GM12878 (cell line): Measurements from ENCODE around the gene CPLX1. TPM values are rescaled to one million over a fixed set of nuclear protein-coding genes. Genes with fewer than 3 reads are reported as not detected.

ENCODE experiments used
- ATAC-seq: fragments of 200-7000 bp; cut with Tn5 transposase; 3 replicates; pipeline ENCODE4 v1.9.1; 2020; ENCODE audit warnings: mild to moderate bottlenecking, moderate library complexity
- BruUV-seq: library from RNA; stranded (reverse); fragments of 400-500 nt; replicated peaks from 2 replicates; lab custom pipeline; 2021; lab: Mats Ljungman, UMichigan
- CTCF ChIA-PET: fragments of 300-600 bp; sonication (Branson Sonifier 250); formaldehyde crosslinking; extraction: SDS; loops from one replicate; lab custom pipeline; 2021; ENCODE audit warnings: inconsistent platforms; lab: Yijun Ruan, JAX
- POLR2A ChIA-PET: fragments of 350-600 bp; formaldehyde crosslinking; extraction: SDS; loops from one replicate; lab custom pipeline; 2021; ENCODE audit warnings: inconsistent platforms; lab: Charles Lee
- RAD21 ChIA-PET: fragments of 300-600 bp; sonication (Branson Sonifier 250); formaldehyde crosslinking; loops from one replicate; lab custom pipeline; 2023; ENCODE audit warnings: antibody characterized with exemption; ENCODE audit not compliant: unreplicated experiment; lab: Charles Lee
- SMC1A ChIA-PET: fragments of 300-600 bp; sonication (Branson Sonifier 250); formaldehyde crosslinking; loops from one replicate; lab custom pipeline; 2023; ENCODE audit not compliant: unreplicated experiment, uncharacterized antibody; lab: Charles Lee
- DNase-seq: peaks from one replicate; pipeline ENCODE4 v3.0.0-alpha.2; 2011; ENCODE audit warnings: low read depth, low spot score
- FAIRE-seq: peaks from 3 replicates; lab custom pipeline; 2011; peaks lifted over from hg19 to GRCh38; lab: Jason Lieb, UNC
- H2AFZ ChIP-seq: 2 replicates; pipeline ENCODE4 v1.6.0; 2011; ENCODE audit warnings: low read depth, low read length, control low read depth; ENCODE audit not compliant: control insufficient read depth
- H3K27ac ChIP-seq: 2 replicates; pipeline ENCODE4 v1.5.1; 2011; ENCODE audit warnings: control low read depth; ENCODE audit not compliant: control insufficient read depth, insufficient read depth
- H3K27me3 ChIP-seq, 2 experiments: replicated peaks in 1 of 2; 2 replicates each; pipeline versions ENCODE4 v1.6.0 to v1.6.1; 2011; ENCODE audit warnings: low read length in 1 of 2; ENCODE audit not compliant: control insufficient read depth in 2 of 2, insufficient read depth in 2 of 2
- H3K36me3 ChIP-seq, 2 experiments: 2 replicates each; pipeline ENCODE4 v1.5.1; 2011; ENCODE audit warnings: low read length in 1 of 2; ENCODE audit not compliant: control insufficient read depth in 2 of 2, insufficient read depth in 2 of 2
- H3K4me1 ChIP-seq: 2 replicates; pipeline ENCODE4 v1.6.1; 2011; ENCODE audit warnings: mild to moderate bottlenecking, low read length, moderate library complexity, mixed read lengths; ENCODE audit not compliant: control insufficient read depth, insufficient read depth
- H3K4me2 ChIP-seq: 2 replicates; pipeline ENCODE4 v1.6.0; 2011; ENCODE audit warnings: control low read depth; ENCODE audit not compliant: control insufficient read depth, insufficient read depth
- H3K4me3 ChIP-seq: fragments of 200-600 bp; sonication (generic); 2 replicates; pipeline ENCODE4 v1.5.1; 2016
- H3K79me2 ChIP-seq: 2 replicates; pipeline ENCODE4 v1.6.0; 2011; ENCODE audit warnings: low read length; ENCODE audit not compliant: control insufficient read depth, insufficient read depth
- H3K9ac ChIP-seq: 2 replicates; pipeline ENCODE4 v1.8.0; 2011; ENCODE audit warnings: low read length, control low read depth, mixed read lengths; ENCODE audit not compliant: control insufficient read depth, insufficient read depth
- H3K9me3 ChIP-seq: replicated peaks from 3 replicates; pipeline ENCODE4 v1.5.1; 2011; ENCODE audit warnings: mild to moderate bottlenecking, low read length; ENCODE audit not compliant: control insufficient read depth, insufficient read depth
- H4K20me1 ChIP-seq: 2 replicates; pipeline ENCODE4 v1.6.0; 2011; ENCODE audit not compliant: control insufficient read depth, insufficient read depth
- ASH2L ChIP-seq: fragments of 300-600, 200-600 bp; sonication (generic); IDR thresholded peaks from 2 replicates; pipeline ENCODE4 v1.6.1; 2017; ENCODE audit warnings: low read depth, mild to moderate bottlenecking, borderline replicate concordance
- BACH1 ChIP-seq: fragments of 450-650 bp; IDR thresholded peaks from 2 replicates; pipeline ENCODE4 v1.6.1; 2017; ENCODE audit warnings: mild to moderate bottlenecking, borderline replicate concordance
- CTCF ChIP-seq, 3 experiments: IDR thresholded peaks in 2 of 3; conservative IDR thresholded peaks in 1 of 3; 2 replicates each; pipeline ENCODE4 v1.5.1; 2011; ENCODE audit warnings: low read depth in 3 of 3, low read length in 3 of 3, mild to moderate bottlenecking in 3 of 3, control low read depth in 2 of 3, moderate library complexity in 2 of 3, inconsistent platforms in 1 of 3, mixed read lengths in 1 of 3; ENCODE audit not compliant: control insufficient read depth in 2 of 3, insufficient read depth in 1 of 3; ENCODE audit errors: extremely low read depth in 1 of 3
- EED ChIP-seq: sonication (generic); IDR thresholded peaks from 2 replicates; pipeline ENCODE4 v1.6.1; 2016; ENCODE audit warnings: antibody characterized with exemption, low read depth
- EGR1 ChIP-seq, 2 experiments: IDR thresholded peaks; 1 replicate in 1 of 2; 2 replicates in 1 of 2; pipeline ENCODE4 v1.6.1; 2011 to 2012; ENCODE audit warnings: low read depth in 2 of 2, low read length in 2 of 2, borderline replicate concordance in 1 of 2, mild to moderate bottlenecking in 1 of 2, moderate library complexity in 1 of 2
- ETV6 ChIP-seq, 2 experiments: fragments of 450-650 bp in 1 of 2; IDR thresholded peaks in 1 of 2; conservative IDR thresholded peaks in 1 of 2; 2 replicates each; pipeline ENCODE4 v1.6.1; 2014; ENCODE audit warnings: antibody characterized with exemption in 1 of 2, borderline replicate concordance in 1 of 2, low read depth in 1 of 2, mild to moderate bottlenecking in 1 of 2, moderate library complexity in 1 of 2
- HDAC2 ChIP-seq: fragments of 200-600 bp; sonication (generic); IDR thresholded peaks from 2 replicates; pipeline ENCODE4 v1.6.1; 2017
- IKZF1 ChIP-seq: fragments of 450-650 bp; conservative IDR thresholded peaks from 2 replicates; pipeline ENCODE4 v1.6.1; 2017; ENCODE audit warnings: antibody characterized with exemption, mild to moderate bottlenecking
- MYB ChIP-seq: fragments of 150-350 bp; IDR thresholded peaks from 2 replicates; pipeline ENCODE4 v1.6.1; 2014; ENCODE audit warnings: mild to moderate bottlenecking, low read depth, low read length, borderline replicate concordance
- POLR2AphosphoS5 ChIP-seq: IDR thresholded peaks from 2 replicates; pipeline ENCODE4 v1.6.1; 2011; ENCODE audit warnings: mild to moderate bottlenecking, low read length, inconsistent platforms
- SIN3A ChIP-seq: IDR thresholded peaks from 2 replicates; pipeline ENCODE4 v1.6.1; 2012; ENCODE audit warnings: low read depth, low read length, improper control_type of control experiment
- TAF1 ChIP-seq: IDR thresholded peaks from 2 replicates; pipeline ENCODE4 v1.6.1; 2011; ENCODE audit warnings: mild to moderate bottlenecking, low read depth, low read length, borderline replicate concordance
- TARDBP ChIP-seq: IDR thresholded peaks from 2 replicates; pipeline ENCODE4 v1.6.1; 2016; ENCODE audit warnings: borderline replicate concordance
- WGBS: methylation state at CpG from one replicate; pipeline ENCODE4 v1.1.6; 2016; ENCODE audit warnings: low lambda C conversion rate; ENCODE audit not compliant: insufficient replicate concordance, insufficient coverage; ENCODE audit errors: missing lambda C conversion rate; 5-methylcytosine and 5-hydroxymethylcytosine counted together
- in situ Hi-C: fragments of 300-500 bp; cut with MboI; formaldehyde crosslinking; loops from 9 replicates; pipeline ENCODE4 v1.14.3; 2018; ENCODE audit warnings: mixed read lengths
- intact Hi-C: fragments of 100-400 bp; cut with micrococcal nuclease; formaldehyde crosslinking; loops from one replicate; pipeline ENCODE4 v1.14.2; 2022; ENCODE audit not compliant: unreplicated experiment
- polyA plus RNA-seq, 11 experiments: library from polyadenylated mRNA; depleted of rRNA in 4 of 11; unstranded in 6 of 11; stranded (reverse) in 5 of 11; fragments of >200 nt; fragmentation: Nextera tagmentation in 4 of 11; fragmentation: Illumina TruSeq in 1 of 11; extraction: Ambion mirVana in 4 of 11; extraction: Trizol in 1 of 11; gene quantifications; 1 replicate in 1 of 11; 2 replicates in 10 of 11; pipeline versions ENCODE4 v1.2.1 to v1.2.3, GENCODE V29; 2011 to 2016; ENCODE audit warnings: inconsistent platforms in 2 of 11, missing spikeins in 2 of 11, low read depth in 1 of 11
- total RNA-seq, 4 experiments: library from RNA; depleted of rRNA in 3 of 4; stranded (reverse); fragments of >200 nt in 3 of 4; fragmentation: Illumina TruSeq in 1 of 4; extraction: Trizol in 1 of 4; gene quantifications; 2 replicates each; pipeline versions ENCODE4 v1.2.1 to v1.2.3, GENCODE V29; 2013 to 2021

CPLX1 gene
- total and polyA plus RNA-seq, 10 of the 15 experiments (the other 5 are each of a cell fraction or from before 2014, with no cell fraction given), result 0.04 to 1.2 (median 0.13) TPM; not detected in 5

GRCh38 chr4:777520-778262 is 48.2 kb downstream of the CPLX1 start:
- H2AFZ ChIP-seq, result no peak overlapping the region
- over 99% methylated on average over 6 of the region's 6 CpGs for WGBS
- no peak overlapping the region for H3K9ac ChIP-seq
- H3K4me2 ChIP-seq, result no peak overlapping the region
- TF ChIP-seq POLR2AphosphoS5 (no peak), ETV6 (conservative IDR thresholded peaks at IDR 0.05 in 1 of 2, IDR thresholded peaks at IDR 0.05 in 1 of 2; ENCODE audit: borderline replicate concordance in 1 of 2, low read depth in 1 of 2) (no peak), MYB (no peak), EED (no peak), HDAC2 (no peak), TAF1 (no peak), BACH1 (no peak), TARDBP (no peak), SIN3A (no peak), EGR1 (IDR thresholded peaks at IDR 0.05; ENCODE audit: borderline replicate concordance in 1 of 2, low read depth in 2 of 2, low read length in 2 of 2) (no peak), ASH2L (no peak), IKZF1 (no peak), CTCF (IDR thresholded peaks at IDR 0.05 in 2 of 3, conservative IDR thresholded peaks at IDR 0.05 in 1 of 3; ENCODE audit: control insufficient read depth in 2 of 3, extremely low read depth in 1 of 3, insufficient read depth in 1 of 3, low read depth in 3 of 3, low read length in 3 of 3) (no peak)
- TF ChIP-seq, all 136 proteins: peak for 0
- ChIA-PET SMC1A (no interaction called here), POLR2A (interaction anchor here (0.6 to 0.7 kb wide), 2 partner anchors 236 to 476 kb away, joined by 3 to 5 read pairs; no protein-coding TSS in a partner anchor), CTCF (no interaction called here), RAD21 (no interaction called here)
- Histone ChIP-seq H3K27ac (no peak overlapping the region), H3K36me3 (peaks cover 0 to 40% of the 10 kb centered on the region in 2 experiments; a peak in 3 of 4 replicates), H4K20me1 (no peaks in the 10 kb centered on the region), H3K9me3 (no peaks in the 10 kb centered on the region; the same call in 2 of the 3 replicates), H3K4me3 (no peak overlapping the region), H3K79me2 (peaks cover 62% of the 10 kb centered on the region), H3K27me3 (no peaks in the 10 kb centered on the region), H3K4me1 (peaks cover 11% of the 10 kb centered on the region)
- in situ Hi-C loops, result no loop called here
- no peak for DNase-seq
- FAIRE-seq, result no peak
- BruUV-seq, result no TSS peak
- intact Hi-C loops, result no loop called here
- ATAC-seq, result no peak
